ENCODE results near the gene FOXK2.

GRCh38 chr17:82517230-82517865, 2.2 kb upstream of the FOXK2 start:
- TF ChIP-seq, protein P1, sequence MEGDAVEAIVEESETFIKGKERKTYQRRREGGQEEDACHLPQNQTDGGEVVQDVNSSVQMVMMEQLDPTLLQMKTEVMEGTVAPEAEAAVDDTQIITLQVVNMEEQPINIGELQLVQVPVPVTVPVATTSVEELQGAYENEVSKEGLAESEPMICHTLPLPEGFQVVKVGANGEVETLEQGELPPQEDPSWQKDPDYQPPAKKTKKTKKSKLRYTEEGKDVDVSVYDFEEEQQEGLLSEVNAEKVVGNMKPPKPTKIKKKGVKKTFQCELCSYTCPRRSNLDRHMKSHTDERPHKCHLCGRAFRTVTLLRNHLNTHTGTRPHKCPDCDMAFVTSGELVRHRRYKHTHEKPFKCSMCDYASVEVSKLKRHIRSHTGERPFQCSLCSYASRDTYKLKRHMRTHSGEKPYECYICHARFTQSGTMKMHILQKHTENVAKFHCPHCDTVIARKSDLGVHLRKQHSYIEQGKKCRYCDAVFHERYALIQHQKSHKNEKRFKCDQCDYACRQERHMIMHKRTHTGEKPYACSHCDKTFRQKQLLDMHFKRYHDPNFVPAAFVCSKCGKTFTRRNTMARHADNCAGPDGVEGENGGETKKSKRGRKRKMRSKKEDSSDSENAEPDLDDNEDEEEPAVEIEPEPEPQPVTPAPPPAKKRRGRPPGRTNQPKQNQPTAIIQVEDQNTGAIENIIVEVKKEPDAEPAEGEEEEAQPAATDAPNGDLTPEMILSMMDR (IDR thresholded peaks at IDR 0.05), result no peak
- TF ChIP-seq POLR2A (IDR thresholded peaks at IDR 0.05), result no peak

Measured in uterus (tissue), 2 donors.